OCI-LY7 (cell line): ENCODE results near the gene RHOT2. TPM values are rescaled to one million over a fixed set of nuclear protein-coding genes. Genes with fewer than 3 reads are reported as not detected.

ENCODE experiments used
- BruUV-seq: library from RNA; stranded (reverse); fragments of 400-500 nt; replicated peaks from 2 replicates; lab custom pipeline; 2021; lab: Mats Ljungman, UMichigan
- CTCF ChIA-PET: fragments of 300-600 bp; sonication (Branson Sonifier 250); formaldehyde crosslinking; loops from one replicate; lab custom pipeline; 2022; ENCODE audit warnings: antibody characterized with exemption; ENCODE audit not compliant: unreplicated experiment; lab: Charles Lee
- POLR2A ChIA-PET: fragments of 300-600 bp; sonication (Branson Sonifier 250); formaldehyde crosslinking; loops from one replicate; lab custom pipeline; 2022; ENCODE audit warnings: antibody characterized with exemption; lab: Charles Lee
- DNase-seq: peaks from one replicate; pipeline ENCODE4 v3.0.0-alpha.2; 2015; ENCODE audit warnings: low spot score
- H2AFZ ChIP-seq: fragments of 200-600 bp; sonication (generic), shearing (Covaris generic); 2 replicates; pipeline ENCODE4 v1.6.1; 2014; ENCODE audit warnings: mild to moderate bottlenecking, antibody characterized with exemption, low read length, moderate library complexity
- H3K27ac ChIP-seq: fragments of 200-600 bp; sonication (generic); 2 replicates; pipeline ENCODE4 v1.5.1; 2014; ENCODE audit warnings: mixed run types, low read depth, mild to moderate bottlenecking, moderate library complexity, low read length, inconsistent platforms; ENCODE audit not compliant: poor library complexity, severe bottlenecking
- H3K36me3 ChIP-seq: fragments of 200-600 bp; sonication (generic); 2 replicates; pipeline ENCODE4 v1.6.1; 2014; ENCODE audit warnings: mild to moderate bottlenecking, antibody characterized with exemption, low read length, moderate library complexity, mixed read lengths; ENCODE audit not compliant: insufficient read depth
- H3K4me1 ChIP-seq: fragments of 200-600 bp; sonication (generic); 2 replicates; pipeline ENCODE4 v1.5.1; 2014; ENCODE audit warnings: mild to moderate bottlenecking, low read length; ENCODE audit not compliant: insufficient read depth, poor library complexity, severe bottlenecking
- H3K4me2 ChIP-seq: fragments of 200-600 bp; sonication (generic); 2 replicates; pipeline ENCODE4 v1.6.1; 2014; ENCODE audit warnings: mild to moderate bottlenecking, low read length
- H3K4me3 ChIP-seq: fragments of 200-600 bp; sonication (generic); 2 replicates; pipeline ENCODE4 v1.5.1; 2014; ENCODE audit warnings: mild to moderate bottlenecking, low read depth, low read length; ENCODE audit not compliant: poor library complexity, severe bottlenecking
- H3K79me2 ChIP-seq: fragments of 200-600 bp; sonication (generic); 2 replicates; pipeline ENCODE4 v1.6.1; 2016; ENCODE audit warnings: low read depth, mild to moderate bottlenecking, low read length, moderate library complexity, mixed read lengths; ENCODE audit not compliant: insufficient read depth
- H3K9me2 ChIP-seq: fragments of 200-600 bp; sonication (generic); 2 replicates; pipeline ENCODE4 v1.6.1; 2016; ENCODE audit warnings: mild to moderate bottlenecking, low read length, mixed read lengths; ENCODE audit not compliant: insufficient read depth
- H3K9me3 ChIP-seq: fragments of 200-600 bp; sonication (generic); 2 replicates; pipeline ENCODE4 v1.6.1; 2014; ENCODE audit warnings: mild to moderate bottlenecking, mixed run types, low read length, mixed read lengths
- H4K20me1 ChIP-seq: fragments of 200-600 bp; sonication (generic); 2 replicates; pipeline ENCODE4 v1.6.1; 2014; ENCODE audit warnings: mild to moderate bottlenecking, antibody characterized with exemption, low read length, moderate library complexity, mixed read lengths; ENCODE audit not compliant: insufficient read depth
- CTCF ChIP-seq: fragments of 200-600 bp; sonication (generic); conservative IDR thresholded peaks from 2 replicates; pipeline ENCODE4 v1.5.1; 2014; ENCODE audit warnings: mild to moderate bottlenecking, antibody characterized with exemption, low read length, moderate library complexity, mixed read lengths
- EZH2phosphoT487 ChIP-seq: fragments of 200-600 bp; sonication (generic); IDR thresholded peaks from 2 replicates; pipeline ENCODE4 v1.6.1; 2018; ENCODE audit warnings: low read depth, borderline replicate concordance, mild to moderate bottlenecking, mixed run types, antibody characterized with exemption, low read length, moderate library complexity, mixed read lengths
- intact Hi-C: fragments of 100-400 bp; cut with micrococcal nuclease; formaldehyde crosslinking; loops from one replicate; pipeline ENCODE4 v1.10.0; 2022; ENCODE audit not compliant: unreplicated experiment
- total RNA-seq, 2 experiments: library from RNA; depleted of rRNA in 1 of 2; stranded (reverse); fragments of >200 nt in 1 of 2; shearing (Covaris generic) in 1 of 2; gene quantifications; 2 replicates each; pipeline ENCODE4 v1.2.3, GENCODE V29; 2014 to 2022

The RHOT2 gene
- total RNA-seq, 2 experiments from 2014 or later: 133 to 136 TPM

DNA sequence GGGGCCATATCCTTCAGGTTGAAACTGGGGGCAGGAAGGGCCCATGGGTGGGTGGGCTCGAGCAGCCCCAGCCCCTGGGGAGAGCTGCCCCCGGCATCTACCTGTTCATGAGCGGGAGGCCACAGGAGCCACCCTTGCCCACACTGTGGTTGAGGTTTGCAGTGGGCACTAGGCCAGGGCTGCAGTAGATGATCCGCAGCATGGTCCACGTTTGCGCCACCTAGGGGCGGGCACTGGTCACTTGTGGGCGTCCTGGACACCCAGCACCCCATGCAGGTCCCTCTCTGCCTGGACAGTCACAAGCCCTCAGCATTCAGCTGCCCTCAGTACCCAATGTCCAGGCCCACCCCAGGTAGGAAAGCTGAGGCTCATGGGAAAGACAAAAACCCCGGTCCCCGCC lies 18.0 kb downstream of the RHOT2 start:
- no peak overlapping the region for H3K4me3 ChIP-seq
- no peak overlapping the region for H3K4me2 ChIP-seq
- TF ChIP-seq EZH2phosphoT487 (no peak), CTCF (peak; percentile 54; the same call in 1 of the 2 replicates)
- H4K20me1 ChIP-seq: 0 out of 2 replicates have a peak, but pooled peaks cover 5% of the 10 kb centered on the region
- BruUV-seq: no TSS peak
- no peak overlapping the region for H3K27ac ChIP-seq
- intact Hi-C loops: no loop called here
- DNase-seq: no peak
- H2AFZ ChIP-seq: no peak overlapping the region
- no peaks in the 10 kb centered on the region for H3K9me3 ChIP-seq
- CTCF ChIA-PET: no interaction called here
- no peaks in the 10 kb centered on the region for H3K9me2 ChIP-seq
- H3K36me3 ChIP-seq: peaks cover 46% of the 10 kb centered on the region
- peaks cover 29% of the 10 kb centered on the region; the same call in 1 of the 2 replicates for H3K79me2 ChIP-seq
- POLR2A ChIA-PET: no interaction called here
- peaks cover 40% of the 10 kb centered on the region for H3K4me1 ChIP-seq

GRCh38 chr16:686459-687260 lies 18.7 kb downstream of the RHOT2 start:
- Histone ChIP-seq H3K4me2 (no peak overlapping the region), H4K20me1 (no peaks in the 10 kb centered on the region), H3K36me3 (peaks cover 40% of the 10 kb centered on the region), H3K79me2 (peaks cover 22% of the 10 kb centered on the region; the same call in 1 of the 2 replicates), H2AFZ (no peak overlapping the region), H3K27ac (no peak overlapping the region), H3K9me2 (no peaks in the 10 kb centered on the region), H3K4me3 (no peak overlapping the region), H3K4me1 (peaks cover 33% of the 10 kb centered on the region), H3K9me3 (no peaks in the 10 kb centered on the region)
- CTCF ChIA-PET: no interaction called here
- BruUV-seq: no TSS peak
- intact Hi-C loops: no loop called here
- no peak for TF ChIP-seq CTCF
- no peak for TF ChIP-seq EZH2phosphoT487
- no peak for DNase-seq
- POLR2A ChIA-PET: no interaction called here

GRCh38 chr16:687499-687898 lies 19.6 kb downstream of the RHOT2 start:
- H3K36me3 ChIP-seq: peaks cover 32% of the 10 kb centered on the region
- CTCF ChIA-PET: no interaction called here
- POLR2A ChIA-PET: no interaction called here
- peaks cover 17% of the 10 kb centered on the region; the same call in 1 of the 2 replicates for H3K79me2 ChIP-seq
- no peaks in the 10 kb centered on the region for H4K20me1 ChIP-seq
- no peak for DNase-seq
- BruUV-seq: no TSS peak
- no peaks in the 10 kb centered on the region for H3K9me2 ChIP-seq
- TF ChIP-seq CTCF (no peak), EZH2phosphoT487 (no peak)
- intact Hi-C loops: no loop called here
- peaks cover 31% of the 10 kb centered on the region for H3K4me1 ChIP-seq
- no peak overlapping the region for H3K4me3 ChIP-seq
- H2AFZ ChIP-seq: no peak overlapping the region
- H3K4me2 ChIP-seq: no peak overlapping the region
- no peaks in the 10 kb centered on the region for H3K9me3 ChIP-seq
- no peak overlapping the region for H3K27ac ChIP-seq
